Breast epithelium (tissue), 3 donors: ENCODE data around the gene MATN1.

Experiments used
- CTCF ChIP-seq, 3 donors: fragments of 450-650 bp; IDR thresholded peaks; one replicate each; pipeline ENCODE4 v1.5.1; 2016 to 2017; ENCODE audit warnings: antibody characterized with exemption in 3 of 3, mild to moderate bottlenecking in 3 of 3, moderate library complexity in 3 of 3
- POLR2A ChIP-seq: fragments of 450-650 bp; IDR thresholded peaks from one replicate; pipeline ENCODE4 v1.6.1; 2016; ENCODE audit warnings: antibody characterized with exemption, mild to moderate bottlenecking, moderate library complexity
- POLR2AphosphoS5 ChIP-seq, 3 donors: sonication (generic); formaldehyde crosslinking; IDR thresholded peaks; one replicate each; pipeline ENCODE4 v1.6.1; 2017; ENCODE audit warnings: antibody characterized with exemption in 3 of 3

GRCh38 chr1:30771005-30771404, 47.6 kb upstream of the MATN1 start:
- TF ChIP-seq POLR2AphosphoS5 (IDR thresholded peaks at IDR 0.05) (no peak), CTCF (IDR thresholded peaks at IDR 0.05) (no peak), POLR2A (no peak)
